GM18861 (cell line): Measurements from ENCODE around the gene FKBP1C.

Experiments
- ATAC-seq: cut with Tn5 transposase; IDR thresholded peaks from one replicate; pipeline ENCODE4 v1.9.1; 2021; ENCODE audit not compliant: unreplicated experiment

The FKBP1C gene

DNA sequence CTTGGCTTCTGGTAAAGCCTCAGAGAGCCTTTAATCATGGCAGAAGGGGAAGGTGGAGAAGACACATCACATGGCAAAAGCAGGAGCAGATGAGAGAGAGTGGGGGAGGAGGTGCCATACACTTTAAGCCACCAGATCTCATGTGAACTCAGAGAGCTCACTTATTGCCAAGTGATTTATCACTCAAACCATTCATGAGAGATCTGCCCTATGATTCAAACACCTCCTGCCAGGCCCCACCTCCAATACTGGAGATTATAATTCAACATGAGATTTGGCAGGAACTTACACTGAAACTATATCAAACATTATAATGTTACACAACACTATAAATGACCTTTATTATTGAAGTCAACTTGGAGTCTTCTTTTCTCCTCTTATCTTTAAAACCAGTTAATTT lies 47.9 kb downstream of the FKBP1C start:
- no peak for ATAC-seq

DNA sequence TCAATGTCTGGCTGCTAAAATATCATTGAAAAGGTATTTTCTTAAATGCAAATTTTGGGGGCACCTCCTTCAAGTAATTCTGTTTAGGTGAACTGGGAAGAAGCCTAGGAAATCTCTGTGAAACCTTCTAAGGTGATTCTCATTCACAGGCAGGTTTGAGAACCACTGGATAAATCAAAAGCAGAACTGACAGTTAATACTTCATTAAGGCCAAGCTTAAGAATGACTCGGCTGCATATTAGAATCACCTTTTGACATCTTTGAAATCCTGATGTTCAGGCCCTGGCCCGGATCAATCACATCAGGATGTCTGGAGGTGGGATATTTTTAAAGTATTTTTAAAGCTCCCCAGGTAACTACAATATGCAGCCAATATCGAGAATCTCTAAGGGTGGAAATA lies 50.6 kb downstream of the FKBP1C start:
- no peak for ATAC-seq
